ENCODE data around the gene LILRA6. TPM values are rescaled to one million over a fixed set of nuclear protein-coding genes. Genes with fewer than 3 reads are reported as not detected.

The LILRA6 gene
- total and polyA plus RNA-seq, 2 of the 8 experiments (the other 6 are each of a cell fraction or from before 2014, with no cell fraction given): not detected

DNA sequence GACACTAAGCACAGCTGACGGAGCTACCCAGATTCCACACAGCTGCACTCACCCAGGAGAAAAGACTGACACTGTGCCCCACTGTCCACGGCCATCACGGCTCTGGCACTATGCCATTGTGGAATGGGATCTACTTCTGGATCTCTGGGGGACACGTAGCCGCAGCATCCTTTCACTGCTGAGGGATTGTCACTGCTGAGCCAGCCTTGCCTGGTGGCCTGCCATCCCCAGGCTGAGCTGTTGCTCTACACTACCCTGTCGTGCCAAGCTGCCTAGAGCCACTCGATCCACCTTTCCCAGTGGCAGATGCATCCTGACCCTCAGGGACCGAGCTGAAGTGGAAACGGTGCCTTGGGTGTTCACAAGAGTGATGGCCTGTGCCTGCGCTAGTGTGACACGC lies 19.5 kb upstream of the LILRA6 start:
- no peak for TF ChIP-seq ASH2L (IDR thresholded peaks at IDR 0.05; ENCODE audit: low read length)
- no peak for TF ChIP-seq SP2 (IDR thresholded peaks at IDR 0.05; ENCODE audit: low read length)
- TF ChIP-seq, protein P1, sequence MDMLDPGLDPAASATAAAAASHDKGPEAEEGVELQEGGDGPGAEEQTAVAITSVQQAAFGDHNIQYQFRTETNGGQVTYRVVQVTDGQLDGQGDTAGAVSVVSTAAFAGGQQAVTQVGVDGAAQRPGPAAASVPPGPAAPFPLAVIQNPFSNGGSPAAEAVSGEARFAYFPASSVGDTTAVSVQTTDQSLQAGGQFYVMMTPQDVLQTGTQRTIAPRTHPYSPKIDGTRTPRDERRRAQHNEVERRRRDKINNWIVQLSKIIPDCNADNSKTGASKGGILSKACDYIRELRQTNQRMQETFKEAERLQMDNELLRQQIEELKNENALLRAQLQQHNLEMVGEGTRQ (IDR thresholded peaks at IDR 0.05; ENCODE audit: low read length): no peak
- no peak overlapping the region for H3K4me3 ChIP-seq (ENCODE audit: extremely low read depth in 1 of 4, insufficient read depth in 2 of 4, low read depth in 3 of 4, low read length in 4 of 4)
- no peak overlapping the region for H4K8ac ChIP-seq (ENCODE audit: extremely low read depth, insufficient read depth, low read length)
- no peak overlapping the region for H3K27ac ChIP-seq (ENCODE audit: low read depth, low read length)
- no peak overlapping the region for H4K5ac ChIP-seq (ENCODE audit: insufficient read length, low read depth, low read length)
- H3K79me2 ChIP-seq (ENCODE audit: control insufficient read depth in 1 of 2, insufficient read depth in 2 of 2, low read length in 2 of 2): no peaks in the 10 kb centered on the region
- 95% methylated on average over 11 of the region's 11 CpGs; no CpG with 5 or more reads in 1 of the 2 experiments for WGBS, 2 experiments (ENCODE audit: extremely low coverage in 1 of 2, insufficient coverage in 1 of 2, insufficient read length in 1 of 2, insufficient replicate concordance in 2 of 2, low coverage in 1 of 2, low lambda C conversion rate in 2 of 2, missing lambda C conversion rate in 1 of 2)
- no peak overlapping the region for H3K9ac ChIP-seq (replicated peaks in 1 of 4; ENCODE audit: extremely low read depth in 1 of 4, low read depth in 3 of 4, low read length in 3 of 4)
- no peak overlapping the region for H3K56ac ChIP-seq (replicated peaks; ENCODE audit: insufficient read length, low read depth, low read length)
- no peak overlapping the region for H2BK5ac ChIP-seq (ENCODE audit: low read depth, low read length)
- no peak overlapping the region for H4K91ac ChIP-seq (replicated peaks; ENCODE audit: insufficient read length, low read length)
- no peak overlapping the region for H2BK15ac ChIP-seq (ENCODE audit: low read length)
- no peak overlapping the region for H2BK12ac ChIP-seq (ENCODE audit: low read depth, low read length)
- H3K36me3 ChIP-seq (ENCODE audit: control insufficient read depth in 2 of 4, insufficient read depth in 4 of 4, low read length in 3 of 4): no peaks in the 10 kb centered on the region
- no peak overlapping the region for H3K23ac ChIP-seq (ENCODE audit: insufficient read length)
- H2BK120ac ChIP-seq (replicated peaks; ENCODE audit: low read depth, low read length): no peak overlapping the region
- ChIA-PET POLR2A (ENCODE audit: partially characterized antibody) (interaction anchor here (0.8 to 1.0 kb wide), 2 partner anchors 57 to 61 kb away, joined by 4 to 5 read pairs; partner anchors contain the start of gene RPS9), CTCF (ENCODE audit: partially characterized antibody) (interaction anchor here (0.9 to 1.2 kb wide), 2 partner anchors 57 to 62 kb away, joined by 3 read pairs; no protein-coding TSS in a partner anchor)
- peaks cover 0 to 2% (median 0%) of the 10 kb centered on the region in 4 experiments; a peak in 2 of 7 replicates for H3K4me1 ChIP-seq (replicated peaks in 1 of 4; ENCODE audit: control insufficient read depth in 3 of 4, insufficient read depth in 4 of 4, low read length in 3 of 4)
- H2AK5ac ChIP-seq (ENCODE audit: low read depth, low read length): no peak overlapping the region
- no peak for FAIRE-seq
- no peak overlapping the region for H3K4me2 ChIP-seq (ENCODE audit: insufficient read depth in 1 of 2, low read depth in 2 of 2, low read length in 2 of 2)
- no peak overlapping the region for H2BK20ac ChIP-seq (ENCODE audit: low read length)
- no peaks in the 10 kb centered on the region for H3K23me2 ChIP-seq (ENCODE audit: low read depth, low read length)
- H3K4ac ChIP-seq (replicated peaks; ENCODE audit: insufficient read length, low read depth, low read length): no peak overlapping the region
- H3K9me3 ChIP-seq (ENCODE audit: insufficient read depth in 2 of 2, low read depth in 1 of 2, low read length in 1 of 2): no peaks in the 10 kb centered on the region
- no peak overlapping the region for H3K18ac ChIP-seq (ENCODE audit: extremely low read depth, low read length)
- H3K79me1 ChIP-seq (ENCODE audit: low read depth, low read length): no peaks in the 10 kb centered on the region
- no peaks in the 10 kb centered on the region; a peak in 1 of 7 replicates for H3K27me3 ChIP-seq (replicated peaks in 1 of 4; ENCODE audit: control insufficient read depth in 3 of 4, extremely low read depth in 1 of 4, insufficient read depth in 3 of 4, low read length in 3 of 4)
- no peak overlapping the region for H2AFZ ChIP-seq (ENCODE audit: low read length)
- no peak for DNase-seq (ENCODE audit: low read depth in 1 of 2, low spot score in 2 of 2)
- H3K14ac ChIP-seq (ENCODE audit: insufficient read length): no peak overlapping the region
- H4K20me1 ChIP-seq (replicated peaks in 1 of 2; ENCODE audit: control insufficient read depth in 1 of 2, insufficient read depth in 2 of 2, low read length in 2 of 2): no peaks in the 10 kb centered on the region
